NT2/D1 (cell line): ENCODE measurements around the gene DNAH11.

Experiments used
- SUZ12 ChIP-seq: IDR thresholded peaks from 2 replicates; pipeline ENCODE4 v1.6.1; 2011; ENCODE audit not compliant: insufficient read length, insufficient read depth; ENCODE audit errors: extremely low read depth
- YY1 ChIP-seq: IDR thresholded peaks from 2 replicates; pipeline ENCODE4 v1.6.1; 2011; ENCODE audit not compliant: insufficient read length, insufficient read depth
- ZNF274 ChIP-seq: IDR thresholded peaks from 2 replicates; pipeline ENCODE4 v1.6.1; 2011; ENCODE audit warnings: mild to moderate bottlenecking, low read depth, low read length

DNA sequence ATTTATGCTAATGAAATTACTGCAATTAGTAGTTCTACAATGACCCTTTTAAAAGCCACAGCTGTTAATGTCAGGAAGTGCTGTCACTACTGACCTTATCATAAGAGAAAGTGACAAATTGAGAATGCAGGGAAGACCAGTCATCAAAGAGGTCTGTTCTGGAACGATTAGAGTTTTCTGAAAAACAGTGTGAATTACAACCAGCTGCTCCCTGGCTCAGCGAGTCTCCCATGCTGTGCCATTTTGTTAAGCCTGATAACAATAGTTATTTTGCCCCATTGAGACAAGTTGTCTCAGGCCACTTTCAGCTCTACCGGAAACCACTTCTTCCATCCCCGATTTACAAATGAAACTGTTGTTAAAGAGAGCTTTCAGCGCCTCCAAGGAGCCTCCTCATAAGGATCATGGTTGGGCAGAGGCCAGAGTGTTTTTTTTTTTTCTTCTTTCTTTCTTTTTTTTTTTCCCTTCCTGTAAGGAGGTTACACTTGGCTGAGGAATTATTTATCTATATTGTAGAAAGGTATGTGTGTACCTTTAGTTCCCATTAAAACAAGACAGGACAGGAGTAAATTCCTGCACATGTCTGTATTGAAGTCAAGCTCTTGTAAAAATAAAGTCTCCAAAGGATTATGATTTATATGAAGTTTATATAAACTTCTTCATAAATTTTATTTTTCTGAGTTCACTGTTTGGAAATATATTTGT is 229.2 kb downstream of the DNAH11 start:
- no peak for TF ChIP-seq YY1
- TF ChIP-seq ZNF274 = no peak
- no peak for TF ChIP-seq SUZ12
